Neural cell (in vitro differentiated cells): ENCODE measurements around the gene MINDY4B.

Experiments
- CTCF ChIP-seq: fragments of 450-650 bp; IDR thresholded peaks from 2 replicates; pipeline ENCODE4 v1.5.1; 2014; ENCODE audit warnings: antibody characterized with exemption, mild to moderate bottlenecking, moderate library complexity; ENCODE audit not compliant: poor library complexity, severe bottlenecking
- EP300 ChIP-seq: fragments of 450-650 bp; conservative IDR thresholded peaks from 2 replicates; pipeline ENCODE4 v1.6.1; 2014; ENCODE audit warnings: antibody characterized with exemption, mild to moderate bottlenecking, moderate library complexity; ENCODE audit not compliant: poor library complexity, severe bottlenecking
- MXI1 ChIP-seq: fragments of 450-650 bp; conservative IDR thresholded peaks from 2 replicates; pipeline ENCODE4 v1.6.1; 2014; ENCODE audit warnings: antibody characterized with exemption, mild to moderate bottlenecking; ENCODE audit not compliant: poor library complexity, severe bottlenecking
- POLR2AphosphoS5 ChIP-seq: IDR thresholded peaks from 2 replicates; pipeline ENCODE4 v1.6.1; 2012
- SMC3 ChIP-seq: fragments of 450-650 bp; conservative IDR thresholded peaks from 2 replicates; pipeline ENCODE4 v1.6.1; 2014; ENCODE audit warnings: antibody characterized with exemption, mild to moderate bottlenecking, moderate library complexity; ENCODE audit not compliant: poor library complexity
- TAF1 ChIP-seq: IDR thresholded peaks from 2 replicates; pipeline ENCODE4 v1.6.1; 2012; ENCODE audit warnings: low read depth

- TF ChIP-seq CTCF (no peak), SMC3 (no peak), MXI1 (no peak), EP300 (no peak), TAF1 (no peak), POLR2AphosphoS5 (no peak)
Observed at GRCh38 chr3:150878996-150879575, 26.2 kb downstream of the MINDY4B start.
